Endothelial cell of umbilical vein (primary cell): ENCODE data around the gene ASF1A. TPM values are rescaled to one million over a fixed set of nuclear protein-coding genes. Genes with fewer than 3 reads are reported as not detected.
A peak's percentile ranks its signal among the peaks of the same experiment; 100 is the strongest.

Experiments
- Bru-seq: library from RNA; stranded (reverse); fragments of 400-500 nt; gene quantifications from one replicate; lab custom pipeline; 2021; lab: Mats Ljungman, UMichigan
- BruChase-seq, 2 experiments: library from RNA; stranded (reverse); fragments of 400-500 nt; gene quantifications; one replicate each; lab custom pipeline; 2021; lab: Mats Ljungman, UMichigan
- BruUV-seq: library from RNA; stranded (reverse); fragments of 400-500 nt; replicated peaks from 2 replicates; lab custom pipeline; 2021; lab: Mats Ljungman, UMichigan
- CTCF ChIA-PET: fragments of 300-600, 350-600 bp; sonication (Branson Sonifier 250); formaldehyde crosslinking; loops from one replicate; lab custom pipeline; 2021; ENCODE audit warnings: antibody characterized with exemption, inconsistent platforms; lab: Charles Lee
- POLR2A ChIA-PET: fragments of 300-600, 350-600 bp; sonication (Branson Sonifier 250); formaldehyde crosslinking; loops from one replicate; lab custom pipeline; 2021; ENCODE audit warnings: antibody characterized with exemption, inconsistent platforms; lab: Charles Lee
- DNase-seq: peaks from one replicate; pipeline ENCODE4 v3.0.0-alpha.2; 2011; ENCODE audit warnings: low read depth, low spot score
- FAIRE-seq: peaks from 2 replicates; lab custom pipeline; 2011; peaks lifted over from hg19 to GRCh38; lab: Jason Lieb, UNC
- H2AFZ ChIP-seq: 2 replicates; pipeline ENCODE4 v1.6.0; 2012; ENCODE audit warnings: low read depth, low read length, control low read depth, inconsistent platforms
- H3K27ac ChIP-seq: 2 replicates; pipeline ENCODE4 v1.5.1; 2011; ENCODE audit warnings: low read depth, mild to moderate bottlenecking, control low read depth, low read length, moderate library complexity; ENCODE audit not compliant: insufficient read depth
- H3K27me3 ChIP-seq, 2 experiments: 2 replicates each; pipeline versions ENCODE4 v1.6.0 to v1.6.1; 2011; ENCODE audit warnings: low read length in 2 of 2, mixed read lengths in 1 of 2; ENCODE audit not compliant: control insufficient read depth in 2 of 2, insufficient read depth in 2 of 2
- H3K36me3 ChIP-seq, 2 experiments: 2 replicates in 1 of 2; 3 replicates in 1 of 2; pipeline ENCODE4 v1.5.1; 2011; ENCODE audit warnings: low read length in 2 of 2, mild to moderate bottlenecking in 1 of 2, moderate library complexity in 1 of 2; ENCODE audit not compliant: control insufficient read depth in 2 of 2, insufficient read depth in 2 of 2; ENCODE audit errors: extremely low read depth in 1 of 2
- H3K4me1 ChIP-seq: 3 replicates; pipeline ENCODE4 v1.5.1; 2011; ENCODE audit warnings: mild to moderate bottlenecking, low read length; ENCODE audit not compliant: control insufficient read depth, insufficient read depth; ENCODE audit errors: extremely low read depth
- H3K4me2 ChIP-seq: 2 replicates; pipeline ENCODE4 v1.6.1; 2011; ENCODE audit warnings: low read length, control low read depth, mixed read lengths; ENCODE audit not compliant: insufficient read depth
- H3K4me3 ChIP-seq, 3 experiments: fragments of 200-600 bp in 1 of 3; sonication (generic), shearing (Covaris generic) in 1 of 3; replicated peaks in 1 of 3; 2 replicates each; pipeline ENCODE4 v1.5.1; 2011 to 2016; ENCODE audit warnings: control low read depth in 3 of 3, low read length in 3 of 3, mild to moderate bottlenecking in 2 of 3, inconsistent platforms in 1 of 3, low read depth in 1 of 3, moderate library complexity in 1 of 3; ENCODE audit not compliant: insufficient read depth in 1 of 3
- H3K79me2 ChIP-seq: 2 replicates; pipeline ENCODE4 v1.6.0; 2012; ENCODE audit warnings: low read length, inconsistent platforms; ENCODE audit not compliant: control insufficient read depth, insufficient read depth
- H3K9ac ChIP-seq: replicated peaks from 2 replicates; pipeline ENCODE3; 2011; ENCODE audit warnings: low read length, control low read depth; ENCODE audit not compliant: insufficient read depth; ENCODE audit errors: extremely low read depth
- H3K9me1 ChIP-seq: replicated peaks from 3 replicates; pipeline ENCODE4 v1.6.0; 2011; ENCODE audit warnings: mild to moderate bottlenecking, low read length; ENCODE audit not compliant: control insufficient read depth, insufficient read depth; ENCODE audit errors: extremely low read depth
- H3K9me3 ChIP-seq: replicated peaks from 2 replicates; pipeline ENCODE4 v1.5.1; 2012; ENCODE audit warnings: low read length, inconsistent platforms; ENCODE audit not compliant: control insufficient read depth, insufficient read depth
- H4K20me1 ChIP-seq: replicated peaks from 2 replicates; pipeline ENCODE3; 2011; ENCODE audit warnings: mild to moderate bottlenecking, low read length; ENCODE audit not compliant: control insufficient read depth, insufficient read depth; ENCODE audit errors: extremely low read depth
- EZH2 ChIP-seq: IDR thresholded peaks from 2 replicates; pipeline ENCODE4 v1.6.1; 2012; ENCODE audit warnings: borderline replicate concordance, low read depth, mild to moderate bottlenecking, moderate library complexity, low read length, inconsistent platforms; ENCODE audit not compliant: severe bottlenecking
- FOS ChIP-seq: IDR thresholded peaks from 2 replicates; pipeline ENCODE4 v1.6.1; 2011; ENCODE audit warnings: mild to moderate bottlenecking, low read length, moderate library complexity, borderline replicate concordance; ENCODE audit not compliant: insufficient read depth
- GATA2 ChIP-seq: IDR thresholded peaks from 2 replicates; pipeline ENCODE4 v1.7.0; 2011; ENCODE audit warnings: low read depth, mild to moderate bottlenecking, moderate library complexity, mixed read lengths, low read length; ENCODE audit not compliant: insufficient read length, insufficient read depth
- JUN ChIP-seq: IDR thresholded peaks from 2 replicates; pipeline ENCODE4 v1.6.1; 2011; ENCODE audit warnings: borderline replicate concordance, low read depth; ENCODE audit not compliant: insufficient read length, insufficient read depth
- MAX ChIP-seq: IDR thresholded peaks from 2 replicates; pipeline ENCODE4 v1.6.1; 2011; ENCODE audit not compliant: insufficient read depth, insufficient read length
- MYC ChIP-seq: IDR thresholded peaks from one replicate; pipeline ENCODE4 v1.6.1; 2011; ENCODE audit warnings: mild to moderate bottlenecking, low read depth, low read length
- POLR2A ChIP-seq: IDR thresholded peaks from 2 replicates; pipeline ENCODE4 v1.6.1; 2012; ENCODE audit warnings: low read depth, mild to moderate bottlenecking, control low read depth, low read length
- POLR2AphosphoS5 ChIP-seq: IDR thresholded peaks from 2 replicates; pipeline ENCODE4 v1.6.1; 2012; ENCODE audit warnings: low read depth, mild to moderate bottlenecking, control low read depth, low read length, moderate library complexity; ENCODE audit not compliant: insufficient read depth
- dilution Hi-C: fragments of 300-500 bp; cut with MboI; formaldehyde crosslinking; loops from one replicate; pipeline ENCODE4 v1.15.0; 2019; ENCODE audit warnings: low sequenced_read_pairs; ENCODE audit not compliant: extremely low pct_ligation_motif_present
- intact Hi-C: fragments of 100-400 bp; cut with micrococcal nuclease; formaldehyde crosslinking; loops from one replicate; pipeline ENCODE4 v1.10.0; 2022
- long read RNA-seq: library from polyadenylated mRNA; stranded (forward); transcript quantifications from one replicate; pipeline ENCODE4 v2.0.0, GENCODE V29; 2021
- polyA minus RNA-seq, 3 experiments: library from RNA; depleted of rRNA, polyadenylated mRNA; stranded (reverse); fragments of >200 nt; gene quantifications; 1 replicate in 1 of 3; 2 replicates in 2 of 3; pipeline ENCODE4 v1.2.3, GENCODE V29; 2011
- polyA plus RNA-seq, 4 experiments: library from polyadenylated mRNA; depleted of rRNA in 3 of 4; stranded (reverse) in 3 of 4; unstranded in 1 of 4; fragments of >200 nt; gene quantifications; 2 replicates each; pipeline versions ENCODE4 v1.2.1 to v1.2.3, GENCODE V29; 2011 to 2012; ENCODE audit warnings: missing spikeins in 1 of 4
- total RNA-seq: library from RNA; stranded (reverse); gene quantifications from 2 replicates; pipeline ENCODE4 v1.2.3, GENCODE V29; 2021
- TF ChIP-seq, protein P1 (sequence below), 2 donors: IDR thresholded peaks; 1 replicate in 1 of 2; 2 replicates in 1 of 2; pipeline ENCODE4 v1.5.1; 2011; ENCODE audit warnings: low read length in 2 of 2, mild to moderate bottlenecking in 2 of 2, moderate library complexity in 2 of 2, control low read depth in 1 of 2, inconsistent platforms in 1 of 2, low read depth in 1 of 2; ENCODE audit not compliant: insufficient read depth in 1 of 2; ENCODE audit errors: extremely low read depth in 1 of 2

The ASF1A gene
- 38.4 TPM in 2 replicates for total RNA-seq
- 8.8 and 17.6 TPM in 2 replicates for polyA plus RNA-seq
- polyA plus RNA-seq (2011; cell fraction: cytosol; rRNA removed) = 14.5 and 14.6 TPM in 2 replicates
- polyA plus RNA-seq (2011; cell fraction: nucleus; rRNA removed) = 10.6 and 11.1 TPM in 2 replicates
- polyA plus RNA-seq (2012) = 18.4 and 33.7 TPM in 2 replicates
- 11.0 and 12.2 TPM in 2 replicates for polyA minus RNA-seq
- polyA minus RNA-seq (2011; cell fraction: cytosol; rRNA and poly(A)+ RNA removed) = 10.2 TPM
- 10.8 and 20.0 TPM in 2 replicates for polyA minus RNA-seq (2011; cell fraction: nucleus; rRNA and poly(A)+ RNA removed)
- Bru-seq, nascent RNA = percentile 91 among the genes with signal in this experiment
- BruChase-seq, experiment 1, labeled RNA remaining after a 6-hour chase = percentile 75 among the genes with signal in this experiment
- BruChase-seq, experiment 2, labeled RNA remaining after a 2-hour chase = percentile 86 among the genes with signal in this experiment
- long read RNA-seq, transcript ASF1A-201 (4 exons, 2,362 nt) = major isoform, 220 of 225 reads
- long read RNA-seq, partial matches to known transcripts = 3 of 225 reads
- long read RNA-seq, other reads (novel, unspliced or antisense) = 2 of 225 reads

DNA sequence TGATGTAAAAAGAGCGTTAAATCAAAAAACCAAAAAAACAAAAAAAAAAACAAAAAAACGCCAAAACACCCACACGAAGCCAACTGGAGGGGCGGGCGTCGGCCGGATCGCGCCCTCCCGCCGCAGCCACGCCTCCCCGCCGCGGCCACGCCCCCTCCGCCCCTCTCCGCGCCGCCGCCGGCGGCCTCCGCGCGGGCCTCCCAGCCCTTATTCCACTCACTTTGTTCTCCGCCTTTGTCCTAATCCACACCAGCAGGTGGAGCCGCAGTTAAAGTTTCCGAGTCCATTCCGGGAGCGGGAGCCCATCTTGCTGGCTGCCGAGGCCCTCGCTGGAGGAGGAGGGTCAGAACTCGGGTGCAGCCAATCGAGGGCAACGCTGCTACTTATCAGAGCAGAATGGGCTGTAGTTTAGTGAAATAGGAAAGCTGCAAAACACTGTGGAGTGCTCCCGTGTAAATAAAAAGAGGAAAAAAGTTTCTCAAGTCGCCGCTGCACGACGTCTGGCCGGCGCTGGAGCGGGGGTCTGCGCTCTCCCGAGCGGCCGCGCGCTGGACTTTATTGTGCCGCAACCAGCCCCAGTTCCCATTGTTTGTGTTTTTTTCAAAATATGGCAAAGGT, at the start of gene ASF1A:
Gene ASF1A, plus strand, starts transcription at position 346 of the 618 bp plus-strand sequence. Its CDS starts 262 bp downstream, at position 608.
- no peaks in the 10 kb centered on the region for H3K9me1 ChIP-seq
- dilution Hi-C loops = no loop called here
- H3K79me2 ChIP-seq = peaks cover 56% of the 10 kb centered on the region
- no peaks in the 10 kb centered on the region for H4K20me1 ChIP-seq
- H3K4me1 ChIP-seq = peaks cover 18% of the 10 kb centered on the region
- ChIA-PET POLR2A (interaction anchor here (1.6 kb wide), 1 partner anchor 41 kb away, joined by 4 read pairs; the partner anchor contains the start of gene MCM9), CTCF (interaction anchor here (0.9 to 2.9 kb wide), 11 partner anchors 9 to 242 kb away, joined by 3 to 16 read pairs (median 6); partner anchors contain the start of gene CEP85L)
- H3K36me3 ChIP-seq = no peaks in the 10 kb centered on the region
- peak within 1 kb of the TSS; percentile 64 to 99 (median 87) for H3K4me3 ChIP-seq
- H3K9me3 ChIP-seq = no peaks in the 10 kb centered on the region
- TF ChIP-seq FOS (no peak), JUN (no peak), POLR2AphosphoS5 (peak; percentile 75), POLR2A (peak; percentile 89), MYC (no peak), EZH2 (no peak), GATA2 (no peak), MAX (no peak)
- TF ChIP-seq, protein P1, sequence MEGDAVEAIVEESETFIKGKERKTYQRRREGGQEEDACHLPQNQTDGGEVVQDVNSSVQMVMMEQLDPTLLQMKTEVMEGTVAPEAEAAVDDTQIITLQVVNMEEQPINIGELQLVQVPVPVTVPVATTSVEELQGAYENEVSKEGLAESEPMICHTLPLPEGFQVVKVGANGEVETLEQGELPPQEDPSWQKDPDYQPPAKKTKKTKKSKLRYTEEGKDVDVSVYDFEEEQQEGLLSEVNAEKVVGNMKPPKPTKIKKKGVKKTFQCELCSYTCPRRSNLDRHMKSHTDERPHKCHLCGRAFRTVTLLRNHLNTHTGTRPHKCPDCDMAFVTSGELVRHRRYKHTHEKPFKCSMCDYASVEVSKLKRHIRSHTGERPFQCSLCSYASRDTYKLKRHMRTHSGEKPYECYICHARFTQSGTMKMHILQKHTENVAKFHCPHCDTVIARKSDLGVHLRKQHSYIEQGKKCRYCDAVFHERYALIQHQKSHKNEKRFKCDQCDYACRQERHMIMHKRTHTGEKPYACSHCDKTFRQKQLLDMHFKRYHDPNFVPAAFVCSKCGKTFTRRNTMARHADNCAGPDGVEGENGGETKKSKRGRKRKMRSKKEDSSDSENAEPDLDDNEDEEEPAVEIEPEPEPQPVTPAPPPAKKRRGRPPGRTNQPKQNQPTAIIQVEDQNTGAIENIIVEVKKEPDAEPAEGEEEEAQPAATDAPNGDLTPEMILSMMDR (IDR thresholded peaks at IDR 0.05; ENCODE audit: extremely low read depth in 1 of 2, insufficient read depth in 1 of 2, low read depth in 1 of 2, low read length in 2 of 2) = peak; percentile 65 to 69
- no peaks in the 10 kb centered on the region for H3K27me3 ChIP-seq
- peak within 1 kb of the TSS; percentile 47 for H2AFZ ChIP-seq
- H3K4me2 ChIP-seq = peak within 1 kb of the TSS; percentile 98
- DNase-seq (peak; percentile 98), FAIRE-seq (peak; percentile 97)
- H3K9ac ChIP-seq = peak within 1 kb of the TSS; percentile 96
- peak within 1 kb of the TSS; percentile 91 for H3K27ac ChIP-seq
- BruUV-seq = no TSS peak
- intact Hi-C loops = loop anchor here (1.0 to 10.0 kb wide), 6 partner anchors 24 to 1399 kb away; partner anchors contain the start of genes CEP85L and MCM9
